CD4-positive, alpha-beta T cell (primary cell): ENCODE measurements around the gene GADD45A. TPM values are rescaled to one million over a fixed set of nuclear protein-coding genes. Genes with fewer than 3 reads are reported as not detected.

Experiments
- ATAC-seq: fragments of 200-7000 bp; cut with Tn5 transposase; one replicate; pipeline ENCODE4 v1.10.0; 2022; ENCODE audit warnings: mild to moderate bottlenecking; ENCODE audit not compliant: poor library complexity
- CTCF ChIA-PET: fragments of 350-600 bp; sonication (Branson Sonifier 250); formaldehyde crosslinking; loops from one replicate; lab custom pipeline; 2021; ENCODE audit warnings: antibody characterized with exemption, inconsistent platforms; lab: Charles Lee
- POLR2A ChIA-PET: fragments of 350-600 bp; sonication (Branson Sonifier 250); formaldehyde crosslinking; loops from one replicate; lab custom pipeline; 2021; ENCODE audit warnings: antibody characterized with exemption, inconsistent platforms; lab: Charles Lee
- DNase-seq, 14 experiments: peaks; one replicate each; pipeline ENCODE4 v3.0.0-alpha.2; 2013 to 2020; ENCODE audit warnings: mixed read lengths in 2 of 14
- H3K27ac ChIP-seq, 2 donors: one replicate each; pipeline versions ENCODE4 v1.5.1 to v1.7.0; 2013; ENCODE audit warnings: low read length in 2 of 2, low read depth in 1 of 2, mild to moderate bottlenecking in 1 of 2
- H3K27me3 ChIP-seq, 2 experiments: 1 replicate in 1 of 2; 2 replicates in 1 of 2; pipeline versions ENCODE4 v1.6.1 to v1.7.0; 2013; ENCODE audit warnings: low read length in 2 of 2, control low read depth in 1 of 2, mild to moderate bottlenecking in 1 of 2, moderate library complexity in 1 of 2; ENCODE audit not compliant: insufficient read depth in 2 of 2, control insufficient read depth in 1 of 2
- H3K36me3 ChIP-seq: one replicate; pipeline ENCODE4 v1.6.1; 2013; ENCODE audit warnings: low read length, control low read depth; ENCODE audit not compliant: insufficient read depth
- H3K4me1 ChIP-seq: one replicate; pipeline ENCODE4 v1.6.1; 2013; ENCODE audit warnings: low read length, control low read depth; ENCODE audit not compliant: insufficient read depth
- H3K4me3 ChIP-seq: one replicate; pipeline ENCODE4 v1.5.1; 2013; ENCODE audit warnings: mild to moderate bottlenecking, low read length, moderate library complexity
- H3K9me3 ChIP-seq, 2 experiments: 1 replicate in 1 of 2; 2 replicates in 1 of 2; pipeline versions ENCODE4 v1.6.1 to v1.7.0; 2013; ENCODE audit warnings: low read length in 2 of 2, mild to moderate bottlenecking in 2 of 2, control low read depth in 1 of 2, moderate library complexity in 1 of 2; ENCODE audit not compliant: control insufficient read depth in 1 of 2, insufficient read depth in 1 of 2
- H3K27ac Mint-ChIP-seq: one replicate; pipeline ENCODE4 v1.8.0; 2020; ENCODE audit warnings: mixed read lengths
- H3K27me3 Mint-ChIP-seq: one replicate; pipeline ENCODE4 v1.8.0; 2021; ENCODE audit warnings: mixed read lengths
- H3K36me3 Mint-ChIP-seq: one replicate; pipeline ENCODE4 v1.8.0; 2021; ENCODE audit warnings: low read depth, mixed read lengths
- H3K4me1 Mint-ChIP-seq: one replicate; pipeline ENCODE4 v1.8.0; 2021; ENCODE audit warnings: low read depth, mixed read lengths
- H3K4me3 Mint-ChIP-seq: one replicate; pipeline ENCODE4 v1.8.0; 2020; ENCODE audit warnings: mild to moderate bottlenecking, mixed read lengths
- H3K9me3 Mint-ChIP-seq: one replicate; pipeline ENCODE4 v1.8.0; 2020; ENCODE audit warnings: mixed read lengths
- intact Hi-C, 2 experiments: fragments of 100-400 bp; cut with DNase I in 1 of 2; cut with micrococcal nuclease in 1 of 2; formaldehyde crosslinking; loops; one replicate each; pipeline versions ENCODE4 v1.15.1 to v1.9.0; 2023 to 2025; cut with DNase I, micrococcal nuclease
- total RNA-seq, 174 experiments: library from RNA in 2 of 174; stranded (reverse) in 2 of 174; gene quantifications; one replicate each; pipeline ENCODE4 v1.2.3 and lab custom pipeline; 2021 to 2026
- TF ChIP-seq, protein P1 (sequence below): fragments of 200-600 bp; IDR thresholded peaks from one replicate; pipeline ENCODE4 v1.8.0; 2022; ENCODE audit warnings: antibody characterized with exemption, mild to moderate bottlenecking

GADD45A gene
- total RNA-seq, 2 experiments from 2014 or later = 136 to 140 TPM

DNA sequence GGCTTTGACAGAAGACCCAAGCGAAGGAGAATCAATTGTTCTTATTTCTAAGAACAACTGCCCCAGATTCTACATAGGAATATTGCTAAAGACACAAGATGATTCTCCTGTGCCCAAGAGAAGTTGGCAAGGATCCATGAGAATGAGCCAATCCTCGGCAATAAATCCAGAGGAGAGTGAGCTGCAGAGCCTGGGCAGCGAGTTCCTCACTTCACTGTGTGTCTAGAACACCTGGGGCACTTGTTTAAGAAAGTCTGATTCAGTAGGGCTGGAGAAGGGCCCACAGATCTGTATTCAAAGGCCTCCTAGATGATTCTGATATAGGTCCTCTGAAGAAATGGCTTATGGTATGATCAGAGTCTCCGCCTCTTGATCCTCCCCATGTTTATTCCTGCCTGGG lies 31.8 kb downstream of the GADD45A start:
- no peaks in the 10 kb centered on the region for H3K4me1 ChIP-seq
- ATAC-seq (no peak), DNase-seq (no peak)
- intact Hi-C loops = no loop called here
- no peaks in the 10 kb centered on the region for H3K4me1 Mint-ChIP-seq
- ChIA-PET CTCF (no interaction called here), POLR2A (no interaction called here)
- no peak overlapping the region for H3K4me3 ChIP-seq
- H3K9me3 Mint-ChIP-seq = no peaks in the 10 kb centered on the region
- H3K9me3 ChIP-seq = no peaks in the 10 kb centered on the region
- H3K27ac ChIP-seq = no peak overlapping the region
- TF ChIP-seq, protein P1, sequence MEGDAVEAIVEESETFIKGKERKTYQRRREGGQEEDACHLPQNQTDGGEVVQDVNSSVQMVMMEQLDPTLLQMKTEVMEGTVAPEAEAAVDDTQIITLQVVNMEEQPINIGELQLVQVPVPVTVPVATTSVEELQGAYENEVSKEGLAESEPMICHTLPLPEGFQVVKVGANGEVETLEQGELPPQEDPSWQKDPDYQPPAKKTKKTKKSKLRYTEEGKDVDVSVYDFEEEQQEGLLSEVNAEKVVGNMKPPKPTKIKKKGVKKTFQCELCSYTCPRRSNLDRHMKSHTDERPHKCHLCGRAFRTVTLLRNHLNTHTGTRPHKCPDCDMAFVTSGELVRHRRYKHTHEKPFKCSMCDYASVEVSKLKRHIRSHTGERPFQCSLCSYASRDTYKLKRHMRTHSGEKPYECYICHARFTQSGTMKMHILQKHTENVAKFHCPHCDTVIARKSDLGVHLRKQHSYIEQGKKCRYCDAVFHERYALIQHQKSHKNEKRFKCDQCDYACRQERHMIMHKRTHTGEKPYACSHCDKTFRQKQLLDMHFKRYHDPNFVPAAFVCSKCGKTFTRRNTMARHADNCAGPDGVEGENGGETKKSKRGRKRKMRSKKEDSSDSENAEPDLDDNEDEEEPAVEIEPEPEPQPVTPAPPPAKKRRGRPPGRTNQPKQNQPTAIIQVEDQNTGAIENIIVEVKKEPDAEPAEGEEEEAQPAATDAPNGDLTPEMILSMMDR = no peak
- no peak overlapping the region for H3K27ac Mint-ChIP-seq
- no peaks in the 10 kb centered on the region for H3K27me3 Mint-ChIP-seq
- no peaks in the 10 kb centered on the region for H3K36me3 ChIP-seq
- no peaks in the 10 kb centered on the region for H3K36me3 Mint-ChIP-seq
- no peaks in the 10 kb centered on the region for H3K27me3 ChIP-seq
- no peak overlapping the region for H3K4me3 Mint-ChIP-seq

DNA sequence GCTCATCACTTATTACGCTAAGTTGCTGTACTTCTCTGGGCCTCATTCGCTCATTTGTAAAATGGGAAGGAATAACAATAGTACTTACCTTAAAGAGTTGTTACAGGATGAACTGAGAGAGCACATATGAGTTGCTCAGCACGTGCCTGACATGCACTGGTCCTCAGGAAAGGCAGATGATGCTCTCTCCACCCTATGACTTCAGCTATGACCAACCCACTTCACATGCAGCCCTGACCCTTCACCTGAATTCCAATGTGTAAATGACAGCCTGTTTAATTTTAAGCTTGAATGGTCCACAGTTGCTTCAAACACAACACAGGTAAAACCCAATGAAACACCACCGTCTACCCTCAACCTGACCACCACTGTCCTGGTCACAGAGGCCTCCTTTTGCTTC lies 32.9 kb downstream of the GADD45A start:
- H3K9me3 Mint-ChIP-seq = no peaks in the 10 kb centered on the region
- no peaks in the 10 kb centered on the region for H3K36me3 ChIP-seq
- no peaks in the 10 kb centered on the region for H3K36me3 Mint-ChIP-seq
- H3K27me3 ChIP-seq = no peaks in the 10 kb centered on the region
- DNase-seq (no peak), ATAC-seq (no peak)
- no peaks in the 10 kb centered on the region for H3K9me3 ChIP-seq
- no peak overlapping the region for H3K4me3 ChIP-seq
- no peaks in the 10 kb centered on the region for H3K4me1 Mint-ChIP-seq
- TF ChIP-seq, protein P1 = no peak
- POLR2A ChIA-PET = no interaction called here
- H3K4me3 Mint-ChIP-seq = no peak overlapping the region
- H3K4me1 ChIP-seq = no peaks in the 10 kb centered on the region
- CTCF ChIA-PET = no interaction called here
- no peak overlapping the region for H3K27ac ChIP-seq
- intact Hi-C loops = no loop called here
- H3K27ac Mint-ChIP-seq = no peak overlapping the region
- H3K27me3 Mint-ChIP-seq = no peaks in the 10 kb centered on the region

DNA sequence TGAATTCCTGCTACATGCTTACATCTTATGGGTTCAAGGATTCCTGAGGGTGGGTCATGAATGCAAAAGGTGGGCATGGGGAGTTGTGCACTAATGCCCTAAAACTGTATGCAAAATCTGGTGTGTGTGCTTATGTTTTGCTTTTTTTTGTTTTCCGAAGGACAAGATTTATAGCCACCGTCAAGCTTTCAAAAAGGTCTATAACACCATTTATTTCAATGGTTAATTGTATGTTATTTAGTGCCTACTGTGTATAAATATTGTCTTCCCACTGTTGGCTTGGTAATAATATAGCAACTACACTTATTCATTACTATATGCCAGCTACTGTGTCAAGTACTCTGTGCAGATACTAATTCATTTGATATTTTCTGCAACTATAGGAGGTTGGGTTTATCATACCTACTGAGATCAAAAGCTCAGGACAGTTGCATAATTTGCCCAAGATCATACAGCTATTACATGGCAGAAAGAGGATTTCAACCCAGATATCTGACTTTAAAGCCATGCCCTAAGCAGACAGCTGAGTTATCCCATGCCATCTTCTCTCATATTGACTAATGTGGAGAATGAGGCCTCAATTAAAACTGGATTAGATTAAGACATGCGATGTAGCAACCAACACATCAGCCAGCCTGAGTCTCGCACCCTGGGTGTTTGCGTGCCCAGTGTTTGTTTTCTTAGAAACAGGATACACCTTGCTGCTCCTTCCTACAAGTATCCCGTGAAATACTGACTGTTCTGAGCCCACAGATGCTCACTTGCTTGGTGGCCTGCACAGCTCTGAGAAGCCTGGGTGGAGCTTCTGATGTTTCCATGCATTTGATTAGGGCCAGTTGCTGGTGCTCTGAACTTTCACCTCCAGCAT lies 34.6 kb downstream of the GADD45A start:
- CTCF ChIA-PET = no interaction called here
- H3K27me3 ChIP-seq = no peaks in the 10 kb centered on the region
- H3K4me3 ChIP-seq = no peak overlapping the region
- DNase-seq (no peak), ATAC-seq (no peak)
- Mint-ChIP-seq H3K27ac (no peak overlapping the region), H3K4me1 (no peaks in the 10 kb centered on the region), H3K36me3 (no peaks in the 10 kb centered on the region), H3K9me3 (no peaks in the 10 kb centered on the region), H3K4me3 (no peak overlapping the region), H3K27me3 (no peaks in the 10 kb centered on the region)
- no peak overlapping the region for H3K27ac ChIP-seq
- POLR2A ChIA-PET = interaction anchor here (0.6 kb wide), 1 partner anchor 291 kb away, joined by 3 read pairs; no protein-coding TSS in a partner anchor
- no peaks in the 10 kb centered on the region for H3K36me3 ChIP-seq
- intact Hi-C loops = no loop called here
- H3K4me1 ChIP-seq = no peaks in the 10 kb centered on the region
- no peaks in the 10 kb centered on the region for H3K9me3 ChIP-seq
- TF ChIP-seq, protein P1 = no peak
